ENCODE data around the gene GOLGA6C.

GRCh38 chr15:75212200-75212858 is 45.8 kb upstream of the GOLGA6C start:
- TF ChIP-seq CTCF (IDR thresholded peaks at IDR 0.05) (no peak), EP300 (IDR thresholded peaks at IDR 0.05) (no peak), POLR2A (IDR thresholded peaks at IDR 0.05) (no peak), POLR2AphosphoS5 (IDR thresholded peaks at IDR 0.05) (no peak)

Measured in upper lobe of left lung (tissue), 4 donors.